HG02884 (cell line): Measurements from ENCODE around the gene LSM7.

ENCODE experiments used
- ATAC-seq: cut with Tn5 transposase; IDR thresholded peaks from one replicate; pipeline ENCODE4 v1.9.1; 2021; ENCODE audit warnings: mild to moderate bottlenecking, moderate library complexity; ENCODE audit not compliant: unreplicated experiment

Gene LSM7

GRCh38 chr19:2338751-2339643 lies 10.6 kb upstream of the LSM7 start:
- ATAC-seq = no peak

GRCh38 chr19:2338055-2338615 lies 9.7 kb upstream of the LSM7 start:
- no peak for ATAC-seq

GRCh38 chr19:2337329-2337707 lies 8.9 kb upstream of the LSM7 start:
- ATAC-seq = no peak

GRCh38 chr19:2336528-2337328 lies 8.3 kb upstream of the LSM7 start:
- ATAC-seq = no peak

GRCh38 chr19:2335848-2336247 lies 7.5 kb upstream of the LSM7 start:
- no peak for ATAC-seq

GRCh38 chr19:2334986-2335846 lies 6.8 kb upstream of the LSM7 start:
- no peak for ATAC-seq

- ATAC-seq = no peak
Measured at GRCh38 chr19:2334426-2334825, 6.0 kb upstream of the LSM7 start.

GRCh38 chr19:2333807-2334211 lies 5.4 kb upstream of the LSM7 start:
- ATAC-seq = no peak

GRCh38 chr19:2333027-2333806 lies 4.8 kb upstream of the LSM7 start:
- no peak for ATAC-seq

GRCh38 chr19:2332341-2333026 lies 4.1 kb upstream of the LSM7 start:
- no peak for ATAC-seq

GRCh38 chr19:2331601-2332246 lies 3.3 kb upstream of the LSM7 start:
- ATAC-seq = no peak

- no peak for ATAC-seq
Measured at GRCh38 chr19:2330632-2331284, 2.4 kb upstream of the LSM7 start.

- ATAC-seq = no peak
Measured at GRCh38 chr19:2330255-2330631, 1.9 kb upstream of the LSM7 start.

- no peak for ATAC-seq
Measured at GRCh38 chr19:2329501-2329916, 1.1 kb upstream of the LSM7 start.

- ATAC-seq = no peak
Measured at GRCh38 chr19:2329149-2329478, 728 bp upstream of the LSM7 start.

GRCh38 chr19:2327773-2328400 lies 499 bp downstream of the LSM7 start:
- no peak for ATAC-seq

- no peak for ATAC-seq
Measured at GRCh38 chr19:2326699-2327360, 1.6 kb downstream of the LSM7 start.
